H9 (cell line): Measurements from ENCODE around the gene SNX30. TPM values are rescaled to one million over a fixed set of nuclear protein-coding genes. Genes with fewer than 3 reads are reported as not detected.

Experiments
- DNase-seq: peaks from one replicate; pipeline ENCODE4 v3.0.0-alpha.2; 2017
- H2AFZ ChIP-seq: one replicate; pipeline ENCODE4 v1.6.1; 2013; ENCODE audit warnings: mild to moderate bottlenecking, low read length, control low read depth, moderate library complexity
- H2AK5ac ChIP-seq: 2 replicates; pipeline ENCODE4 v1.6.1; 2013; ENCODE audit warnings: low read length, control low read depth, mixed read lengths; ENCODE audit not compliant: insufficient read length
- H2BK120ac ChIP-seq: one replicate; pipeline ENCODE4 v1.6.1; 2013; ENCODE audit warnings: low read depth, mild to moderate bottlenecking, low read length, control low read depth, inconsistent platforms; ENCODE audit not compliant: poor library complexity, severe bottlenecking
- H2BK12ac ChIP-seq: 2 replicates; pipeline ENCODE4 v1.6.1; 2013; ENCODE audit warnings: low read length, control low read depth, mixed read lengths, low read depth; ENCODE audit not compliant: insufficient read length
- H2BK15ac ChIP-seq: 2 replicates; pipeline ENCODE4 v1.6.1; 2013; ENCODE audit warnings: low read depth, low read length, control low read depth
- H2BK20ac ChIP-seq: one replicate; pipeline ENCODE4 v1.6.1; 2013; ENCODE audit warnings: low read depth, mild to moderate bottlenecking, low read length, control low read depth, inconsistent platforms; ENCODE audit not compliant: poor library complexity, severe bottlenecking
- H2BK5ac ChIP-seq: 2 replicates; pipeline ENCODE4 v1.6.1; 2013; ENCODE audit warnings: low read length, control low read depth, mixed read lengths; ENCODE audit not compliant: insufficient read length
- H3K14ac ChIP-seq: 2 replicates; pipeline ENCODE4 v1.6.1; 2013; ENCODE audit warnings: low read length, control low read depth; ENCODE audit not compliant: insufficient read depth
- H3K18ac ChIP-seq: 2 replicates; pipeline ENCODE4 v1.6.1; 2013; ENCODE audit warnings: low read depth, mild to moderate bottlenecking, mixed read lengths, low read length, control low read depth; ENCODE audit not compliant: insufficient read length
- H3K23ac ChIP-seq: 2 replicates; pipeline ENCODE4 v1.6.1; 2013; ENCODE audit warnings: low read length, control low read depth, mixed read lengths, low read depth; ENCODE audit not compliant: insufficient read length
- H3K23me2 ChIP-seq: 2 replicates; pipeline ENCODE4 v1.6.1; 2013; ENCODE audit warnings: low read depth, mild to moderate bottlenecking, mixed read lengths, low read length, control low read depth; ENCODE audit not compliant: insufficient read length, poor library complexity, severe bottlenecking
- H3K27ac ChIP-seq: 2 replicates; pipeline ENCODE4 v1.5.1; 2013; ENCODE audit warnings: low read length, control low read depth, mixed read lengths, low read depth; ENCODE audit not compliant: insufficient read length
- H3K27me3 ChIP-seq: 2 replicates; pipeline ENCODE4 v1.6.1; 2013; ENCODE audit warnings: low read length, control low read depth, inconsistent platforms; ENCODE audit not compliant: insufficient read depth
- H3K4ac ChIP-seq: 2 replicates; pipeline ENCODE4 v1.6.1; 2013; ENCODE audit warnings: low read depth, mild to moderate bottlenecking, control low read depth, inconsistent platforms, low read length, moderate library complexity
- H3K4me1 ChIP-seq: 2 replicates; pipeline ENCODE4 v1.6.1; 2013; ENCODE audit warnings: low read length, control low read depth, inconsistent platforms; ENCODE audit not compliant: insufficient read depth
- H3K4me2 ChIP-seq: 2 replicates; pipeline ENCODE4 v1.6.1; 2013; ENCODE audit warnings: low read length, control low read depth, mixed read lengths; ENCODE audit not compliant: insufficient read length, insufficient read depth
- H3K56ac ChIP-seq: 2 replicates; pipeline ENCODE4 v1.6.1; 2013; ENCODE audit warnings: low read depth, mild to moderate bottlenecking, mixed read lengths, low read length, control low read depth; ENCODE audit not compliant: insufficient read length
- H3K79me1 ChIP-seq: 2 replicates; pipeline ENCODE4 v1.6.1; 2013; ENCODE audit warnings: low read depth, mild to moderate bottlenecking, moderate library complexity, low read length, control low read depth, inconsistent platforms; ENCODE audit not compliant: insufficient read depth, poor library complexity, severe bottlenecking
- H3K79me2 ChIP-seq: 2 replicates; pipeline ENCODE4 v1.6.1; 2013; ENCODE audit warnings: low read length, control low read depth, inconsistent platforms; ENCODE audit not compliant: insufficient read depth
- H3K9ac ChIP-seq: 2 replicates; pipeline ENCODE4 v1.6.1; 2013; ENCODE audit warnings: low read length, control low read depth, mixed read lengths; ENCODE audit not compliant: insufficient read length; ENCODE audit errors: extremely low read depth
- H3K9me3 ChIP-seq: one replicate; pipeline ENCODE4 v1.6.1; 2013; ENCODE audit warnings: low read depth, low read length, inconsistent platforms; ENCODE audit not compliant: control insufficient read depth
- H3T11ph ChIP-seq: one replicate; pipeline ENCODE4 v1.6.1; 2013; ENCODE audit warnings: mild to moderate bottlenecking, low read length, control low read depth, inconsistent platforms
- H4K20me1 ChIP-seq: one replicate; pipeline ENCODE4 v1.6.1; 2013; ENCODE audit not compliant: control insufficient read depth, insufficient read length, insufficient read depth
- H4K5ac ChIP-seq: 2 replicates; pipeline ENCODE4 v1.6.1; 2013; ENCODE audit warnings: low read depth, mild to moderate bottlenecking, mixed read lengths, low read length, control low read depth; ENCODE audit not compliant: insufficient read length
- H4K8ac ChIP-seq: replicated peaks from 2 replicates; pipeline ENCODE4 v1.6.1; 2013; ENCODE audit warnings: low read length, control low read depth, mixed read lengths, low read depth; ENCODE audit not compliant: insufficient read length
- H4K91ac ChIP-seq: 2 replicates; pipeline ENCODE4 v1.6.1; 2013; ENCODE audit warnings: low read depth, mild to moderate bottlenecking, moderate library complexity, mixed read lengths, low read length, control low read depth; ENCODE audit not compliant: insufficient read length
- H3K27ac Mint-ChIP-seq, 3 experiments: 2 replicates in 2 of 3; 3 replicates in 1 of 3; pipeline ENCODE4 v1.8.0; 2020 to 2021; ENCODE audit warnings: mixed read lengths in 3 of 3, mild to moderate bottlenecking in 1 of 3, moderate library complexity in 1 of 3
- H3K27me3 Mint-ChIP-seq: 2 replicates; pipeline ENCODE4 v1.8.0; 2021; ENCODE audit warnings: low read depth, mild to moderate bottlenecking, moderate library complexity, mixed read lengths
- H3K36me3 Mint-ChIP-seq, 3 experiments: 2 replicates in 2 of 3; 3 replicates in 1 of 3; pipeline ENCODE4 v1.8.0; 2020 to 2021; ENCODE audit warnings: low read depth in 3 of 3, mixed read lengths in 3 of 3; ENCODE audit not compliant: insufficient read depth in 1 of 3
- H3K4me1 Mint-ChIP-seq, 2 experiments: 2 replicates each; pipeline ENCODE4 v1.8.0; 2020; ENCODE audit warnings: mixed read lengths in 2 of 2
- H3K4me3 Mint-ChIP-seq, 2 experiments: 2 replicates in 1 of 2; 3 replicates in 1 of 2; pipeline ENCODE4 v1.8.0; 2020 to 2021; ENCODE audit warnings: mild to moderate bottlenecking in 2 of 2, mixed read lengths in 2 of 2, moderate library complexity in 1 of 2
- H3K9me3 Mint-ChIP-seq, 2 experiments: 2 replicates in 1 of 2; 3 replicates in 1 of 2; pipeline ENCODE4 v1.8.0; 2020; ENCODE audit warnings: mild to moderate bottlenecking in 2 of 2, mixed read lengths in 2 of 2, moderate library complexity in 1 of 2
- CTCF ChIP-seq: fragments of 200-600 bp; sonication (generic); conservative IDR thresholded peaks from 3 replicates; pipeline ENCODE4 v1.8.0; 2021; ENCODE audit warnings: antibody characterized with exemption, mild to moderate bottlenecking
- WGBS: extraction: QIAGEN DNeasy Blood & Tissue Kit; methylation state at CpG from one replicate; pipeline ENCODE4 v1.1.7; 2013; ENCODE audit warnings: missing lambda C conversion rate, low lambda C conversion rate, mixed read lengths; ENCODE audit not compliant: insufficient read length; ENCODE audit errors: extremely low coverage; 5-methylcytosine and 5-hydroxymethylcytosine counted together
- total RNA-seq: library from RNA; stranded (reverse); gene quantifications from 2 replicates; pipeline ENCODE4 v1.2.1, GENCODE V29; 2021

SNX30 gene
- total RNA-seq, 1 experiment from 2014 or later: 10.3 TPM

- no peak overlapping the region for H3K18ac ChIP-seq
- H2AFZ ChIP-seq: no peak overlapping the region
- H3T11ph ChIP-seq: no peak overlapping the region
- H3K4ac ChIP-seq: no peak overlapping the region
- H4K8ac ChIP-seq: no peak overlapping the region
- no peak overlapping the region for H3K27ac ChIP-seq
- no peak overlapping the region for H2AK5ac ChIP-seq
- peaks cover 12% of the 10 kb centered on the region; the same call in 1 of the 2 replicates for H3K27me3 ChIP-seq
- no peak overlapping the region for H2BK20ac ChIP-seq
- peaks cover 0 to 6% of the 10 kb centered on the region in 2 experiments for H3K4me1 Mint-ChIP-seq
- no peak overlapping the region for H3K4me3 Mint-ChIP-seq
- H3K9ac ChIP-seq: no peak overlapping the region
- H2BK12ac ChIP-seq: no peak overlapping the region
- H2BK15ac ChIP-seq: no peak overlapping the region
- no peak for DNase-seq
- H2BK120ac ChIP-seq: no peak overlapping the region
- no peak overlapping the region for H3K27ac Mint-ChIP-seq
- H3K36me3 Mint-ChIP-seq: no peaks in the 10 kb centered on the region; a peak in 2 of 7 replicates
- H3K9me3 ChIP-seq: no peaks in the 10 kb centered on the region
- no peaks in the 10 kb centered on the region for H4K20me1 ChIP-seq
- H4K5ac ChIP-seq: no peak overlapping the region
- H3K27me3 Mint-ChIP-seq: peaks cover 71% of the 10 kb centered on the region
- no peaks in the 10 kb centered on the region; a peak in 1 of 5 replicates for H3K9me3 Mint-ChIP-seq
- no CpG with 5 or more reads among the region's 2 CpGs for WGBS
- no peak overlapping the region for H3K23ac ChIP-seq
- H3K4me1 ChIP-seq: no peaks in the 10 kb centered on the region
- no peak overlapping the region for H3K56ac ChIP-seq
- no peak overlapping the region for H2BK5ac ChIP-seq
- H3K23me2 ChIP-seq: peaks cover 4% of the 10 kb centered on the region
- no peak overlapping the region for H3K4me2 ChIP-seq
- TF ChIP-seq CTCF: no peak
- no peaks in the 10 kb centered on the region for H3K79me2 ChIP-seq
- no peak overlapping the region for H3K14ac ChIP-seq
- no peaks in the 10 kb centered on the region for H3K79me1 ChIP-seq
- no peak overlapping the region for H4K91ac ChIP-seq
These were observed 142.4 kb downstream of the SNX30 start for GRCh38 chr9:112892981-112893380.
